GM19099 (cell line): Measurements from ENCODE around the gene LITAFD.

Experiments used
- POLR2A ChIP-seq: IDR thresholded peaks from 3 replicates; pipeline ENCODE4 v1.6.1; 2011; ENCODE audit warnings: low read depth; ENCODE audit not compliant: insufficient read length; ENCODE audit errors: extremely low read depth

Gene LITAFD

GRCh38 chr16:8916541-8917225 is 34.5 kb downstream of the LITAFD start:
- TF ChIP-seq POLR2A: no peak

GRCh38 chr16:8919089-8919933 is 37.2 kb downstream of the LITAFD start:
- no peak for TF ChIP-seq POLR2A

GRCh38 chr16:8919934-8920462 is 37.8 kb downstream of the LITAFD start:
- TF ChIP-seq POLR2A: no peak

- TF ChIP-seq POLR2A: no peak
Measured at GRCh38 chr16:8920645-8921346, 38.6 kb downstream of the LITAFD start.

- no peak for TF ChIP-seq POLR2A
Measured at GRCh38 chr16:8921347-8921984, 39.3 kb downstream of the LITAFD start.

GRCh38 chr16:8923199-8923598 is 41.0 kb downstream of the LITAFD start:
- TF ChIP-seq POLR2A: no peak

- no peak for TF ChIP-seq POLR2A
Measured at GRCh38 chr16:8924214-8924613, 42.1 kb downstream of the LITAFD start.

GRCh38 chr16:8925455-8925854 is 43.3 kb downstream of the LITAFD start:
- no peak for TF ChIP-seq POLR2A

GRCh38 chr16:8926827-8927226 is 44.7 kb downstream of the LITAFD start:
- TF ChIP-seq POLR2A: no peak

- no peak for TF ChIP-seq POLR2A
Measured at GRCh38 chr16:8928467-8928957, 46.4 kb downstream of the LITAFD start.

GRCh38 chr16:8929086-8929748 is 47.1 kb downstream of the LITAFD start:
- no peak for TF ChIP-seq POLR2A

GRCh38 chr16:8931859-8932258 is 49.7 kb downstream of the LITAFD start:
- no peak for TF ChIP-seq POLR2A

- TF ChIP-seq POLR2A: no peak
Measured at GRCh38 chr16:8934601-8935000, 52.5 kb downstream of the LITAFD start.
